Body of pancreas (tissue), 4 donors: ENCODE results near the gene BTBD8.

Experiments used
- CTCF ChIP-seq, 7 experiments: fragments of 450-650 bp in 4 of 7; fragments of 200-600 bp in 3 of 7; sonication (generic) in 3 of 7; IDR thresholded peaks; one replicate each; pipeline ENCODE4 v1.5.1; 2016 to 2019; ENCODE audit warnings: antibody characterized with exemption in 7 of 7
- POLR2A ChIP-seq, 3 donors: fragments of 450-650 bp; IDR thresholded peaks; one replicate each; pipeline ENCODE4 v1.6.1; 2016; ENCODE audit warnings: antibody characterized with exemption in 3 of 3, mild to moderate bottlenecking in 2 of 3

GRCh38 chr1:92186081-92186480 lies 105.9 kb downstream of the BTBD8 start:
- TF ChIP-seq POLR2A (IDR thresholded peaks at IDR 0.05) (no peak), CTCF (IDR thresholded peaks at IDR 0.05) (no peak)
